K562 treated with DMSO at 1 percent for 4 hours (cell line): ENCODE measurements around the gene DEFB114. TPM values are rescaled to one million over a fixed set of nuclear protein-coding genes. Genes with fewer than 3 reads are reported as not detected.

Source experiments
- total RNA-seq: library from RNA; unstranded; fragments of 300-600 nt; gene quantifications from 2 replicates; pipeline ENCODE4 v1.2.3, GENCODE V29; 2022; ENCODE audit not compliant: insufficient read depth

Gene DEFB114
- not detected in 2 replicates for total RNA-seq

GRCh38 chr6:49964064-49964463, at the start of gene DEFB114:
DEFB114 (minus strand) TSS chr6:49964164; CDS start chr6:49964105, 59 bp downstream.

DNA sequence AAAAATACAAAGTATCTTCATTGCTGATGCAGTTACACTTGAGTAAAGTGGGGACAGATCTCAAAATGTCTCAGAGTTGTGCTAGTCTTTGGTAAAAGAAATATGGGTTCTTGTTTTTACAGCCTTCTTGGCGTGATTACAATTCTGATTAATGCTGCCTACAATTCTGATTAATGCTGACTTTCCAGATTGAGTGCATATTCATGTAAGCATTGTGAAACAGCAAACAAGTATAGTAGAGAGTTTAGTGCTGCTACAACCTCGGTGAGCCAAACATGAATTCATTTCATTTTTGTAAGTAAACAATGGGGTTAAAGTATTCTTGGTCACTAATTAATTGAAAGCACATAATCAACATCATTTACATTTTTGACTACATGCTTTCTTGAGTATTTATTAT, 5.6 kb upstream of the DEFB114 start, which contains the start of gene DEFB113:
Gene DEFB113 (minus strand): TSS at position 21 of the 400 bp plus-strand sequence. CDS start 0 bp downstream, at position 21.

Other genes starting within 250 kb of the DEFB114 start
- 0.65 TPM in 1 of 2 replicates, not detected in the other for gene CRISP3, start 219.8 kb downstream of the DEFB114 start, total RNA-seq
- not detected in 2 replicates for gene PGK2, start 176.9 kb downstream of the DEFB114 start, total RNA-seq
- gene CRISP1, start 97.6 kb downstream of the DEFB114 start, total RNA-seq = not detected in 2 replicates
- gene DEFB113, start 5.5 kb upstream of the DEFB114 start, total RNA-seq = not detected in 2 replicates
- gene DEFB110, start 57.8 kb upstream of the DEFB114 start, total RNA-seq = not detected in 2 replicates
- gene DEFB112, start 85.8 kb upstream of the DEFB114 start, total RNA-seq = not detected in 2 replicates